Bronchial epithelial cell (primary cell): Measurements from ENCODE around the gene ARRDC4. TPM values are rescaled to one million over a fixed set of nuclear protein-coding genes. Genes with fewer than 3 reads are reported as not detected.
A peak's percentile ranks its signal among the peaks of the same experiment; 100 is the strongest.

Experiments
- DNase-seq: peaks from one replicate; pipeline ENCODE4 v3.0.0-alpha.2; 2010; ENCODE audit warnings: low read depth
- FAIRE-seq: peaks from 2 replicates; lab custom pipeline; 2011; peaks lifted over from hg19 to GRCh38; lab: Jason Lieb, UNC
- H3K27me3 ChIP-seq: 2 replicates; pipeline ENCODE4 v1.5.1; 2011; ENCODE audit warnings: low read length; ENCODE audit not compliant: control insufficient read depth, insufficient read depth
- H3K36me3 ChIP-seq: 2 replicates; pipeline ENCODE4 v1.5.1; 2011; ENCODE audit warnings: low read length; ENCODE audit not compliant: control insufficient read depth, insufficient read depth
- H3K4me3 ChIP-seq: 2 replicates; pipeline ENCODE4 v1.5.1; 2011; ENCODE audit warnings: mild to moderate bottlenecking, low read depth, low read length, control low read depth
- total RNA-seq: library from RNA; depleted of rRNA; stranded (reverse); fragments of >200 nt; gene quantifications from 2 replicates; pipeline ENCODE4 v1.2.1, GENCODE V29; 2014
- TF ChIP-seq, protein P1 (sequence below): IDR thresholded peaks from 2 replicates; pipeline ENCODE4 v1.5.1; 2011; ENCODE audit warnings: mild to moderate bottlenecking, moderate library complexity, low read length, control low read depth, inconsistent platforms; ENCODE audit not compliant: insufficient read depth, severe bottlenecking

Gene ARRDC4
- total RNA-seq, result 3.9 and 80.6 TPM in 2 replicates

- FAIRE-seq (peak; percentile 95), DNase-seq (peak; percentile 99)
- Histone ChIP-seq H3K27me3 (no peaks in the 10 kb centered on the region), H3K36me3 (peaks cover 14% of the 10 kb centered on the region), H3K4me3 (peak within 1 kb of the TSS; percentile 49)
- TF ChIP-seq, protein P1, sequence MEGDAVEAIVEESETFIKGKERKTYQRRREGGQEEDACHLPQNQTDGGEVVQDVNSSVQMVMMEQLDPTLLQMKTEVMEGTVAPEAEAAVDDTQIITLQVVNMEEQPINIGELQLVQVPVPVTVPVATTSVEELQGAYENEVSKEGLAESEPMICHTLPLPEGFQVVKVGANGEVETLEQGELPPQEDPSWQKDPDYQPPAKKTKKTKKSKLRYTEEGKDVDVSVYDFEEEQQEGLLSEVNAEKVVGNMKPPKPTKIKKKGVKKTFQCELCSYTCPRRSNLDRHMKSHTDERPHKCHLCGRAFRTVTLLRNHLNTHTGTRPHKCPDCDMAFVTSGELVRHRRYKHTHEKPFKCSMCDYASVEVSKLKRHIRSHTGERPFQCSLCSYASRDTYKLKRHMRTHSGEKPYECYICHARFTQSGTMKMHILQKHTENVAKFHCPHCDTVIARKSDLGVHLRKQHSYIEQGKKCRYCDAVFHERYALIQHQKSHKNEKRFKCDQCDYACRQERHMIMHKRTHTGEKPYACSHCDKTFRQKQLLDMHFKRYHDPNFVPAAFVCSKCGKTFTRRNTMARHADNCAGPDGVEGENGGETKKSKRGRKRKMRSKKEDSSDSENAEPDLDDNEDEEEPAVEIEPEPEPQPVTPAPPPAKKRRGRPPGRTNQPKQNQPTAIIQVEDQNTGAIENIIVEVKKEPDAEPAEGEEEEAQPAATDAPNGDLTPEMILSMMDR, result no peak
Observed at GRCh38 chr15:97960364-97961066, at the start of gene ARRDC4. Gene ARRDC4, plus strand, starts transcription at chr15:97960703. Its CDS starts 159 bp downstream, at chr15:97960862.

GRCh38 chr15:97914711-97915110 lies 45.8 kb upstream of the ARRDC4 start:
- TF ChIP-seq, protein P1, result no peak
- H3K4me3 ChIP-seq, result no peak overlapping the region
- DNase-seq, result no peak
- no peak for FAIRE-seq
- no peaks in the 10 kb centered on the region for H3K36me3 ChIP-seq
- H3K27me3 ChIP-seq, result no peaks in the 10 kb centered on the region

DNA sequence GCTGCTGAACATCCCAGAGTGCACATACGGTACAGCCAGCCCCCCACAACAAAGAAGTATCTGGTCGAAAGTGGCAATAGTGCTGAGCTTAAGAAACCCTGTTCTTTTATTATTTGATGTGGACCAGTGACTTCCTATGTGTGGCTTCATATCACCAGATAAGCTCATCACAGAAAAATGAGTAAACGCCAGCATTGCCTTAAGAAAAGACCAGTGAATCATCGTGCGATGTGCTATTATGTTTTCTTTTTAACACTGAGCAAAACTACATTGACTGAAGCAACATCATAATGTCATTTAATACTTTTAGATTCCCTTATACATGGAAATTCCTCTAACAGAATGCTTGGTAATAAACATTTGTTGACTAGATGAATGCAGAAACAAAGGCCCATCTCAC lies 45.2 kb upstream of the ARRDC4 start:
- H3K27me3 ChIP-seq, result no peaks in the 10 kb centered on the region
- TF ChIP-seq, protein P1, result no peak
- no peaks in the 10 kb centered on the region for H3K36me3 ChIP-seq
- FAIRE-seq (no peak), DNase-seq (no peak)
- no peak overlapping the region for H3K4me3 ChIP-seq

DNA sequence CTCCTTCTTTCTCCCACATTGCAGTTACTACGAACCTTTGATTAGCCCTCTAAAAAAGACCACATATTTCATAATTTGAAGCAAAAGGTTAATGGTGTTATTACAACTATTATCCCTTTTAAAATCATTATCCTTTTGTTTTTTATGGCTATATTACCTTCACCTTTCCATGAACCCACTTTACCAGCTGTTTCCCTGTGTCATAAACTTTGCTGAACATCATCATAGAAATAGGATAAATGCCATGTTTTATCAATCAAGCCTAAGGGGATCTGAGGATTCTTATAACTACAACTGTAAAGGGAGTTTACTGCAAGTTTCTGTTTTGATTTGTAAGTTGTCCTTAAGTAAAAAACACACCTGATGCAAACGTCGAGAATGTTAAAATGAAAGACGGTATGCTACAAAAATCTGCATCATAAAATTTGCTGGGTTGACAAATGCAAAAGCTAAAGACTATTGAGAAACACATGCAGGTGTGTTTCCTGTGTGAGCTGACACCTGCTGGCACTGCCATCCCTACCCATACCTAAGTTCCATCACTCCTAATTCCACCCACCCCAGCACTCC lies 39.1 kb upstream of the ARRDC4 start:
- no peak for FAIRE-seq
- H3K27me3 ChIP-seq, result no peaks in the 10 kb centered on the region
- TF ChIP-seq, protein P1, result no peak
- no peaks in the 10 kb centered on the region for H3K36me3 ChIP-seq
- H3K4me3 ChIP-seq, result no peak overlapping the region
- DNase-seq, result no peak

DNA sequence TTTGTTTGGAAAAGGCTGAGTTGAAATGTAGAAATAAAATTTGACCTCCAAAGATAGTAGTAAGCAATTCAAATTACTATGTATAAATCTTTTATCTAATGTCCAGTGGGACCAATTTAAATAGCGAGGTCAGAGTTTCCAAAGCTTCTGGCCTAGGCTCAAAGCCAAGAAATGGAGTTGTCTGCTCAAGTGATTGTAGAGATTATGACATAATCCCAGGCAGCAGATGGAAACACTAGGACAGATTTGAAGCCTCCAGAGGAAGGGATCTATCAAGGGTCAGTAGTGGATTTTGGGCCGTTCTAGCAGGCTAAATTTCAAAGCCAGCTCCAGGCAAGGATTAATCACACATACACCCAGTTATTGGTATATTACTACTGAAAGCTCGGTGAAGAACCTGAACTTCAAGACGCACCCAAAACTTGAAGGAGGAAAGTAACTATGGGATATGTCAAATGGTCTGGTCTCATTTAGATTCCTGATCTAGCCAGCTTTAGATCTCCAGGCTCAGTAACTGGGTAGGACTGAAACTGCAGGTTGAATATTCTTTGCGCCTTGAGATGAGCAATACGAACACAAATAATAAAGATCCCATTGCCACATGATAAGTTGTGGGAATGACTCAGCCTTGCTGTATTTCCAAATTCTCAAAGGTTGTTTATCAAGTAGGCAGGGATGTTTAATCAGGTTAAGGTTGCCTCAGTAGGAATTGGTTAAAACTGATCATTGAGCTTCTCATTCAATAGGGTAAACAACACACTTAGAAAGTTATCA lies 30.9 kb upstream of the ARRDC4 start:
- TF ChIP-seq, protein P1, result no peak
- peak; percentile 47 for FAIRE-seq
- H3K4me3 ChIP-seq, result no peak overlapping the region
- DNase-seq, result peak; percentile 60
- H3K36me3 ChIP-seq, result no peaks in the 10 kb centered on the region
- H3K27me3 ChIP-seq, result no peaks in the 10 kb centered on the region
